ENCODE measurements around the gene BBLN.
"Not testable (repeated sequence)": the region's sequence is repeated elsewhere in the genome, so short reads cannot be mapped to it uniquely, and the experiment has no call there.

The BBLN gene

DNA sequence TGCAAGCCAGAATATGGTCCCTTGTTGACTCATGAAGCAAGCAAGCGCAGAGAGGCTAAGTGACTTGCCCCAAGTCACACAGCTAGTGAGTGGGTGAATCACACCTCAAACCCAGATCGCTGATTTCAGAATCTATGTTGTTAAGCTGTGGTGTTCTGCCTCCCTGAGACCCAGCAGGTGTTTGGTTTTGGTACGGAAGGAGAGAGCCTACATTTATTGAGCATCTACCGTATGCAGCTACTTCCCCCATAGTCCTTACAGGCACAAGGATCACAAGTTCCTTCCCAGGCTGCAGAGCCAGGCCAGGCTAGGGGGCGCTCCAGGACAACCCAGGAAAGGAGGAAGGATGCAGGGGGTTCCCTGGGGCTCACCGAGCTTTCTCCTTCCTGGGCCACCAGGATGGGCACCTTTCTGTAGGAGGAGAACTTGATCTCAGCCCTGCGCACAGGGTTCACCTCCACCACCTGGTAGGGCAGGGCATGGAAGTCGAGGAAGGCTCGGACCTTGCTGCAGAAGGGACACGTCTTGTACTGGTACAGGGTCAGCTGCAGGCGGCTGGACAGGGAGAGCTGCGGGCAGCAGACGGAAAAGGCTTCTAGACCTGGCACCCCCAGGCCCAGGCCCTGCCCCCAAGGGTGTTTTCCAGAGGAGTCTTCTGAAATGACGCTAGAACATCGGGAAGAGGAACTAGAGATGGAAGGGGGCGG, 35.0 kb upstream of the BBLN start:
- DNase-seq: no peak

DNA sequence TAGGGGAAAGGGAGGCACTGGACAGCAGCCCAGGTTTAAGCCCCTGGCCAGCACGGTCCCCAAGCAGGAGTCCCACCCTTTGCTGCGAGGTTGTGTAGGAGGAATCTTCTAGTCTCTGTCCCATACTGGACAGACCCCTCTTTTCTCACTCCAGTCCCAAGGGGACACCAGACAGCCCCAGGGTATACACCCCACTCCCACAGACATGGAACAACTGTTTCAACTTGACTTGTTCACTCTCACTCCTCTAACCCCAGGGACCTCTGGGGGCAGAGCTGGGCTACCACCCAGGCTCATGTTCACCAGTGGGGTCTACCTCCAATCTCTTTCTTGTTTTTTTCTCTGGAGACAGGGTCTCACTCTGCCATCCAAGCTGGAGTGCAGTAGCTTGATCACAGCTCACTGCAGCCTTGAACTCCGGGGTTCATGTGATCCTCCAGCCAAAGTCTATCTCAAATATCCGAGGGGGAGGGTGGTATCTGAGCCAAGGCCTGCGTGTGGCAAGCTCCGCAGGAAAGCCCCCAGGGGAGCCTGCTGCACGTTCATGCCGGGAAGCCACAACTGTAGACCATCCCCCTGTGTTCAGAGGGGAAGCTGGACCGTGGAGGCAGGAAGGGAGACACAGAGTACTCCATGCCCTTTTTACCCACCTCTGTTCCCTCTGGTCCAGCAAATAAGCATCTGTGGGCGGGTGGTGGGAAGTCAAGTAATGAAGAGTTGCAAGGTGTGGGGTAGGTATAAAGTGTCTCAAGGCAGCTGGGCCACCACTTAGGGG, 34.3 kb upstream of the BBLN start:
- DNase-seq: no peak

DNA sequence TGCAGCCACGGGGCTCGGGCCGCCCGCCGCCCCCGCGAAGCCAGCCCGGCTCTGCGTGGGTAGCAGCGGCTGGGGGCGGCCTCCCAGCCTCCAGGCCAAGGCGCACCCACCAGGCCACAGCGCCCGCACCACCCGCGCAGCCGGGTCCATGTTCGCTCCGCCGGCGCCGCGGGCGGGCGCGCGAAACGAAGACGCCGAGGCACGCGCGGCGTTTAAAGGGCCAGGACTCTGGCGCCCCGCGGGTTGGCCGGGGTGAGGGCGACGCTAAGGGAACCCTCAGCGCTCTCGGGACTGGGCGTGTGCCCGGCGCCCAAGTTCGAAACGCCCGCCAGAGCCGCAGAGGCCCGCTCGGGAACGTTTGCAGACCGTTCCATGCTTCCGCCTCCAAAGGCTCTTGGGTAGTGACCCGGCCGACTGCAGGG, 32.5 kb upstream of the BBLN start, which contains the start of gene PTGES2:
TSS of gene PTGES2 (minus strand) at position 162 of the 422 bp plus-strand sequence. CDS start at position 150, 12 bp downstream.
- peak; percentile 36 to 45 for DNase-seq

DNA sequence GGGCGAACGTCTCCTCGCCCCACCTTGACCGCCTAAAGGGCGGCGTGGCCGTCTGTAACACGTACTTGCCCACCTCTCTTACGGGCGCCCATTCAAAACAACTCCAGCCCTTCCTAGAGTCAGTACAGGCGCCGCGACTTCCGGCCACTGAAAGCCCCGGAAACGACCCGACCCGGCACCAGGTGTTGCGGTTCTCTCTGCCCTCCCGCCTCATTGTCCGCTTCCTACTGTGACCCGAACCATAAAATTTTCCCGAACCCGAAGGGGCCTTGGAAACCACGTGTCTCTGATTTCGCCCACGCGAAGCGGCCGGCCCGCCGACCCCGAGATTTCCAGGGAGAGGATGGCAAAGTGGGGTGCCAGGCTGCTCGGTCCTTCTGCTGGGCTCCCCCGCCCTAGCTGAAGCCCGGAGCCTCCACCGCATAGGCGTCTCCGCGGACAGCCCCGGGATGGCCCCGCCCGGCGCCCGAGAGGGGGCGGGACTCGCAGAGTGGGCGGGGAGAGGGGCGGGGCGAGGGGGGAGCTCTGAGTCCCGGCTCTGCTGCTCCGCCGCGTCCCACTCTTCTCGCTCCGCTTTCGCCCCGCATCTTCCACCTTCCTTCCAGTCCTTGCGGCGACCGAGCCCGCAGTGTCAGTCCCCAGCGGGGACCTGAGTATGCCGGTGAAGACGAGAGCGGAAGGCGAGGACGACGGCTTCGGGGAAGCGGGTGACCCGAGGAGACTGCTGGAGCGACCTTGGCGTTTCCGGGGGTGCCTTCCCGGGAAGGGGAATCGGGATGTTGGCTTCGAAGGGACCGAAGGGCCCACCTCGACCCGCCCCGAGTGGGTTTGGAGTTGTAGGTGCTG, 31.9 kb upstream of the BBLN start:
- peak; percentile 63 to 67 for DNase-seq

DNA sequence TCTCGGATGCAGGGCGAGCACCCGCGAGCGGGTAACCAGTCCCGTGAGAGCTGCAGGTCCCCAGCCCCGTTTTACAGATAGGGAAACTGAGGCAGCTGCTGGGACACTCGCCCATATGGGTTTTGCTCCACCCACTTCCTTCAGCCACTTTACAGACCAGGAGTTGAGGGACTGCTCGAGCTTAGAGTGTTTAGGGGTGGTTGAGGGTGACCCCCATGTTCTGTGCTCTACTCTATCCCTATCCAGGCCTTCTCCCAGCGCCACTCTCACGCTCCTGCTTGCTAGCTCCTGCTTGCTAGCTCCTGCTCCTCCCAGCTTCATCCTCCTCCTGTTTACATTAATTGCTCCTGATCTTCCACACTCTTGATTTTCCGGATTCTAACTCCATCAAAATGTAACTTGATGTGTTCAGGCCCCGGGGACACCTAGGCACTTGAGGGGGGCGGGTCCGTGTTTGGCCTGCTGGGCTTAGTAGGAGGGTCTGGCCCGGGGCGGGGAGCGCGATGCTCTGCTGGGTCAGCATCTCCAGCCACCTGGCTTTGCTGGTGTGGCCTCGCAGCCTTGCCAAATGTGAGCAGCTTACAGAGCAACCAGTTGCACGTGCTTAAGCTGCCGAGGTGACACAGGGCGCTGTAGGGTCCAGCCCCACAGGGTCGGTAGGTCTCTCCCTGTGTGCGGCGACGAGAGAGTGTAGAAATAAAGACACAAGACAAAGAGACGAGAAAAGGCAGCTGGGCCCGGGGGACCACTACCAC, 31.1 kb upstream of the BBLN start:
- no peak for DNase-seq

DNA sequence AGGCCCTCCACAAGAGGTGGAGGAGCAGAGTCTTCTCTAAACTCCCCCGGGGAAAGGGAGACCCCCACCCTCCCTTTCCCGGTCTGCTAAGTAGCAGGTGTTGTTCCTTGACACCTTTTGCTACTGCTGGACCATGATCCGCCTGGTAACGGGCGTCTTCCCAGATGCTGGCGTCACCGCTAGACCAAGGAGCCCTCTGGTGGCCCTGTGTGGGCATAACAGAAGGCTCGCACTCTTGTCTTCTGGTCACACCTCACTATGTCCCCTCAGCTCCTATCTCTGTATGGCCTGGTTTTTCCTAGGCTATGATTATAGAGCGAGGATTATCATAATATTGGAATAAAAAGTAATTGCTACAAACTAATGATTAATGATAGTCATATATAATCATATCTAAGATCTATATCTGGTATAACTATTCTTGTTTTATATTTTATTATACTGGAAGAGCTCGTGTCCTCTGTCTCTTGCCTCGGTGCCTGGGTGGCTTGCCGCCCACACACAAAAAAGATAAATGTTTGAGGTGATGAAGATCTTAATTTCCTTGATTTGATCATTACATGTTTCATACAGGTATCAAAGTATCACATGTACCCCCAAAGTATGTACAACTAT, 30.0 kb upstream of the BBLN start:
- DNase-seq: not testable (repeated sequence)

DNA sequence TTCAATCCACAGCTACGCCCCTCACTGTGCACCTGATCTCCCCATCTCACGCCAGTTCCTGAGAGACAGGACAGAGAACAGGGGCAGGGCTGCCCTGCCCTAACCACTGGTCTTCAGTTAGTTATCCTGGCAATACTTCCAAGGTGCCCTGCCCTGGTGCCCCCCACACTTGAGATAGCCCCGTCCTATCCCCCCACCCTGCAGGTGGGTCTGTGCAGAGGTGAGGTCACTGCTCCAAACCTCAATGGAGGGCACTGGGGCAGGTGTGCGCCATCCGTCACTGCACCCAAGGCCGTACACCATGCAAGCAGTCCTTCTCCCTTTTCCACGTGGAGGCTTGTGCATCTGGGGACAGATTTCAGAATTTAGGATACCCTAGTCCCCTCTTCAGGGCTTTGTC, 29.4 kb upstream of the BBLN start:
- DNase-seq: not testable (repeated sequence)

DNA sequence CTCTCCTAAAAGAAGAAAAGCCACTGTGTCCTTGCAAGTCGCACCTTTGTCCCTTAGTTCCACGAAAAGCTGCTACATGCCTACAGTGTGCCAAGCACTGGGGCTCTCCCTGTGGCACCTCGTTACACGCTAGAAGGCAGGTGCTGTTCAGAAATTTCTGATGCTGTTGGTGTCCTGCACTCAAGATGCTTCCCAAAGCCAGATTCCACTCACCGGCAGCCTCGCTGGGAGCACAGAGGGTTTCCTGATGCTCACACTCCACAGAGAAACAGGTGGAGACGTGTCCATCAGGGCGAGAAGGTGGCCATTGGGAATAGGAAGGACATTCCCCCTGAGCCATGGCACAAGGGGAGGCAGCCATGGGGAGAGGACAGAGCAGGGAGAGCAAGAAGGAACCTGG, 28.7 kb upstream of the BBLN start:
- not testable (repeated sequence) for DNase-seq

DNA sequence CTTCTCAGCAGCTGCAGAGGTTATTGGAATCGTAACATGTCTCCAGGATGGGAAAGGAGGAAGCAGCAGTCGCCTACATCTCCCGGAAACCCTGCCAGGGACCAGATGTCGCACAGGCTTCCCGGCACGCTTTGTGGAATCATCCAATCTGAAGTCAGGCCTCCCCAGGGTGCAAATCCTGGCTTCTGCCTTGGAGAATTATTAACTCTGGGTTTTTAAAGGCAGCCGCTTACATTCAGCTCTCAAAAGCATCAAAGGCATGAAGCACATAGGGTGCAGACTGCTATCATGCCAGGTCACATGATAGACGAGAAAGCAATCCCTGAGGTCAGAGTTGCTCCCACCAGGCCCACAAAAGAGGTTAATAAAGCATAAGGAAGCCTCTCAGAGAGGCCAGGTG, 27.9 kb upstream of the BBLN start:
- not testable (repeated sequence) for DNase-seq

DNA sequence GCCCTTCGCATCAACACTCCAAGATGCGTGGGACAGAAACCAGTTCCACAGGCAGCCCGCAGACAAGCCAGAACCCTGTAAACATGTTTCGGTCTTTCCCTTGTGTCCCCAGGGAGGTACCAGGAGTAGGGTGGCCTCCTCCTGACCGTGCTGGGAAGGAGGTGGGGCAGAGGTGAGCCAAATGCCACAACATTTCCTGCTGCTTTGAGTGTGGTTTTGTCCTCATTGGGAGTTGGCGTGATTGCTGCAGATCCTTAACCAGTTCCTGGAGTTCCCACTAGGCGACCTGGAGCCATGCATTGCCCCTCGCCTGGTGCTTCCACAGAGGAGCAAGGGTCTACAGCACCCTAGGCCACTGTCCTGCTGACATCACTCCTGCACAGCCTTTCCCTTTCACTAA, 24.5 kb upstream of the BBLN start:
- DNase-seq: not testable (repeated sequence)

DNA sequence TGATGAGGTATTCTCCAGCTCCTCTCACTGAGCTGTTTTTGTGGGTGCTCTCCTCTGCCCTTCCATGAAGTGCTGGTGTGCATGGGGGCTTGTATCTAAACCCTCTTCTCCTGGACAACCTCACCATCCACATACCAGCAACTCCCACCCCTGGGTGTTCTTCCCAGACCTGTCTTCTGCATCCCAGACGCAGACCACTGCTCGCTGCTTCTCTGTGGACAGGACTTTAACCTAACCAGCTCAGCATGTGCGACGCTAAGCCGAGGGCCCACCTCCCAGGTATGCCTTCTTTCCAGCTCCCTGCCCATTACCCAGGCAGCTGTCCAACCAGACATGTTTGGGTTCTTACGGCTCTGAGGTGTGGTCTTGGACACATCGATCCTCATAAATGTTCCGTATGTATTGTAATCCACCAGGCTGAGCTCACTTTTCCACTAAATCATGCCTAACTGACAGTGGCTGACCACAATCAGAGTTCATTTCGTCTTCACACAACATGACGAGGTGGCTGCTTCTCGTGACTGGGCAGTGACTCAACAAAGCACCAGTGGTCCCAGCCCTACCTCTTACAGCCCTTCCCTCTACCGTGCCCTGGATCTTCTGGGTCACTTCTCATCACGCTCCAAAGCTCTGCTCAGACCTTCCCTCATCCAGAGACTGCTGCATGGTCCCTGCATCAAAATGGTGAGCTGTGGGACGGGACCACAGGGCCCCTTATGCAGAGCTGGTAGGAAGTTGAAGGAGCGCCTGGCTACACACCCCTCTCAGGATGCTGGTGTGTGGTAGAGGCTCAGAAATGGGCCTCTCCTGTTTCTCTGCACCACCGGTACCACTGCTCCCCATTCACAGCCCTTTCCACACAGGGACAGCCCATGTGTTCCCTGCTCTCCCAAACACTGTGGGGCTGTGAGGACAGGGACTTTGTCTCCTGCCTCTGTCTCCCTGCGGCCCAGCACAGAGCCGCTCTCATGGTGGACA, 23.0 kb upstream of the BBLN start:
- DNase-seq: no peak

DNA sequence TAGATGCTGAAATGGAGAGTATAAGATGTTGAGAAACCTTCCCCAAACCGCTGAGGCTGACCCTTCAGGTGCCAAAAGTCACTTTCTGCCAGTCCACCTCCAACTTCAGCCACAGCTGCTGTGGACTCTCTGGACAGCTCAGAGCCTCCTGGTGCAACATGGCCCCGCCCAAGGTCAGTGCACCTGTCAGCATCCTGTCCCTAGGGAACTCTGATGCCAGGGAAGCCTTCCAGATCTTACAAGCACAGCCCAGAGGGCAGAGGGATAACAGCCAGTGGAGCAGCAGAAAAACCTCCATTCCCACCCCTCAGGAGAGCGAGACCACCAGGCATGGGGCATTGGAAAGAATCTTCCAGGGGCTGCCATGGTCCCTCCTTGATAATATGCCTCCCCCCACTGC, 22.1 kb upstream of the BBLN start:
- DNase-seq: no peak

DNA sequence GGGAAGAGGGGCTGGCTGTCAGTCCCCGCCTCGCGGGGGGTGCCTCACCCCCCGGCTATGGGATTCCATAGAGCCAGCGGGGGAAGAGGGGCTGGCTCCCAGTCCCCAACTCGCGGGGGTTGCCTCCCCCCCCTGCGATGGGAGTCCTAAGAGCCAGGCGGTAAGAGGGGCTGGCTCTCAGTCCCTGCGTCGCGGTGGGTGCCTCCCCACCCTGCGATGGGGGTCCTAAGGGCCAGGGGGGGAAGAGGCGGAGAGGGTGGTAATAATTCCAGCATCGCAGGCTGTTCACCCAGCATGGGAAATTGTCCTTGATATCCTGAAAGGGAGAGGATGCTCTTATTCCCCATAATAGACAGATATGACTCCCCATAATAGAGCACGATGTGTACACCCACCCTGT, 20.4 kb upstream of the BBLN start:
- no peak for DNase-seq

DNA sequence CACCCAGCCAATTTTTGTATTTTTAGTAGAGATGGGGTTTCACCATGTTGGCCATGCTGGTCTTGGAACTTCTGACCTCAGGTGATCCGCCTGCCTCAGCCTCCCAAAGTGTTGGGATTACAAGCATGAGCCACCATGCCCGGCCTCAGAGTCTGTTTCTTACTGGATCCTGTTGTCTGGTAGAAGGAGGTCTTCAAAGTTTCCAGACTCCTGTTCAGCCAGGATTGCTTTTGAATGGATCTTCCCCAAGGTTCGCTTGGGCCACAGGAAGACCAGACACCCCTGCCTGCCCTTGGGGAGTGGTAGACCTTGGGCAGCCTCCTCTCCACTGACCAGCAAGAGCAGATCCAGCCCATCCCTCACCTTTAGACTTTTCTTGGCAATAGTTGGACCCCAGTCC, 18.5 kb upstream of the BBLN start:
- no peak for DNase-seq

DNA sequence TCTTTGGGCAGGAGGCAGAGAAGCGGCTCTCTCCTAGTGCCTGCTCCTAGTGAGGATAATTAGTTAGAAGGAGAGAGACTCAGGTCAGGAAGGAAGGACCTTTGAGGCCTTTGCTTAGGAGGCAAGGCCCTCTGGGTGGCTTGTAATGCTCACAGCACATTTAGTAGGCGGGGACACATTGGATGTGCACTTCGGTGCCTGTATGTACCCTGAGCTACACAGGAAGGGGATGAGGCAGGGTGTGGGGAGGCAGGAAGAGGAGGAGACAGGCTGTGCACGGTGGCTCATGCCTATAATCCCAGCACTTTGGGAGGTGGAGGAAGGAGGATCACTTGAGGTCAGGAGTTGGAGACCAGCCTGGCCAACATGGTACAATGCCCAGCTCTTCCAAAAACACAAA, 18.0 kb upstream of the BBLN start:
- DNase-seq: no peak

DNA sequence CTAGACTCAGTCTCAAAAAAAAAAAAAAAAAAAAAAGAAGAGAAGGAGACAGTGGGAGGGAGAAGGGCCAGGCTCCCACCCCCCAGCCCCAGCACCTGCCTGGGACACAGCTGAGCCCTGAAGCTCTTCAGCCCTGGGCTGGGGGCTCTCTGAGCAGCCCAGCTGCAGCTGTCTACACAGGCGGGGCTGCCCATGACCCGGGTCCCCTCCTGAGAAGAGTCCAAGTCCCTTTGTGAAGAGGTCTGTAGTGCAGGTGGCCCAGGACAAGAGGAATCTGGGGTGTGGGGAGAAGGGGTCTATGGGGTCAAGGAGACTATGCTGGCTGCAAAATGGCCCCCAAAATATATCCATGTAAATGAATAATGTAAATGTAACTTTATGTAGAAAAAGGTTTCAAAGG, 17.5 kb upstream of the BBLN start:
- DNase-seq: no peak

DNA sequence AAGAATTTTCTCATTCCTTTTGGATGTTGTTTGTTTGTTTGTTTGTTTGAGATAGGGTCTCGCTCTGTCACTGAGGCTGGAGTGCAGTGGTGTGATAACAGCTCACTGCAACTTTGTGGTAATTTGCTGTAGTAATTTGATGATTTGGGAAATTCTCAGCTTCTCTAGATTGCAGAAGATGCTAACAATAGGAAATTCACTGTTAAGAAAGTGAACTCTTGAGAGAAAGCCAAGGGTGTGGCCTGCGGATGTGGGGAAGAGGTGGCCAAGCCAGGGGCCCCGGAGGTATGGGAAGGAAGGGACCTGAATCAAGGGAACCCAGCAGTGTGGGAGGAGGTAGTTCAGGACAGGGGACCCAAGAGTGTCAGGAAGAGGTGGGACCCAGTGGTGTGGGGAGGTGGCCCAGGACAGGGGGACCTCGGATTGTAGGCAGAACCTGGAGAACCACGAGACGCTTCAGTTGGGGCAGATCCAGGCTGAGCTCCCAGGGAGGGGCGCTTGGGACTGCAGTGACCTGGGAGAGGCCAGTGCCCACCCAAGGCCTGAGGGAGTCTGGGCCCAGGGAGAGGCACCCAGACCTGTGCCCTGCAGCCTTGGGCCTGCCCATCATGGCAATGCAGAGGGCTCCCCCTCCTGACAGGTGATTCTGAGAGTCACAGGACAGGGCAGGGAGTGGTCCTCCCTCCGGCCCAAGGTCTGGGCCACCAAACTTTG, 16.4 kb upstream of the BBLN start:
- no peak for DNase-seq

DNA sequence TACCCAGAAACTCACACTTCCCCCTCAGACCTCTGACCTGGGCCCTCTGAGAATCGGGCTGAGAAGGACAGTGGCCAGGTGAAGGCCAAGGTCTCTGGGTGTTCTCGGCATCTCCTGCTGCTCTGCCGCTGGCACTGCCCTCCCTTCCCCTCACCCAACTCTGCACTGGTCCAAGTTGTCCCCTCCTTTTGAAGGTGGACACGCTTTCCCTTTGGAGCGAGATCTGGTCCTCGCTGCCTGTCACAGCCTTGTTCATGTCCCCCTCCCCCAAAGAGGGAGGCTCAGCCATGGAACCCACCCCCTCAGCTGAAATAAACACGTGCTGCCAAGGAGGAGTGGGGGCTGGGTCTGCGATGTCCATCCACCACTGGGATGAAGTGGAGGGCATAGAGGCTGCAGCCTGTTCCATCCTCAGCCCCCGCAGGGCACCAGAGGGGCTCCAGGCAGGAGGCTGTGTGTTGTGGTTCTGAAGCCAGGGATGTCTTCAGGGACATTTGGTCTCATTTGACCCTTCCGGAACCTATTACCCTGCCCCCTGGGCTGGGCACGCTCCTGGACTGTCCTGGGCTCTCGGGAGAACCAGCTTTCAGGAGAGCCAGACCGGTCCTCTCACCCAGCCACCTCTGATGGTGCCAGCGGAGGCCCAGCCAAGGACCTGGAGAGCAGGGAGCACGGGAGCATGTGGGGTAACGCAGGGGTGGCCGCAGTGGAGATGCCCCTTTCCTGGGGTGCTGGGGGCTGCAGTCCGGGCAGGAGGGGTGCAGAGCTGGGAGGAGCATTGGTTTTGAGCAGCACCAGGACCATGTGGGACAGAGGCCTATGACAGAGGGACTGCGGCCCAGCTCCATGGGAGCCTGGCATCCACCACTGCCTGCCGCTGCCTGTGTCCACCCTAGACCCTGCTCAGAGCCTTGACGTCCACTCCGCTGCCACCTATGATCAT, 15.6 kb upstream of the BBLN start:
- DNase-seq: no peak

DNA sequence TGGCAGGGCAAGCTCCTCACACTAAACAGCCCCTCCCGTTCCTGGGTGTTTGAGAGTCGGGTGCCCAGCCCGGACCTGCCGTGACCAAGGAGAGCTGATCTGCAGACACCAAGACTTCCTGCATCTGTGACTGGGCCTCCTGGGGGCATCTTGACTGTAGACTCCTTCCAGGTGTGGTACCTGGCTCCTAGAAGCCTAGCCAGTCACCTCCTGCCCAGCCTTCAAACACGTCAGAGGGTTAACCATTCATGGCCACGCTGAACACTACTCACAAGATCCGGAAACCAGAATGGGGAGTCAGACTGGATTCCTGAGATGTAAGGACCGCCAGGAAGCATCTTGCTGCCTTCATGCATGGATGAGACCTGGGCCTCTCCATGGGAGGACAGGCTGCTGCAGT, 14.5 kb upstream of the BBLN start:
- DNase-seq: no peak
